ENCODE data around the gene PGAM5. TPM values are rescaled to one million over a fixed set of nuclear protein-coding genes. Genes with fewer than 3 reads are reported as not detected.

Gene PGAM5
- polyA plus RNA-seq, 1 of the 3 experiments (the other 2 are of a cell fraction) = 22.5 TPM

DNA sequence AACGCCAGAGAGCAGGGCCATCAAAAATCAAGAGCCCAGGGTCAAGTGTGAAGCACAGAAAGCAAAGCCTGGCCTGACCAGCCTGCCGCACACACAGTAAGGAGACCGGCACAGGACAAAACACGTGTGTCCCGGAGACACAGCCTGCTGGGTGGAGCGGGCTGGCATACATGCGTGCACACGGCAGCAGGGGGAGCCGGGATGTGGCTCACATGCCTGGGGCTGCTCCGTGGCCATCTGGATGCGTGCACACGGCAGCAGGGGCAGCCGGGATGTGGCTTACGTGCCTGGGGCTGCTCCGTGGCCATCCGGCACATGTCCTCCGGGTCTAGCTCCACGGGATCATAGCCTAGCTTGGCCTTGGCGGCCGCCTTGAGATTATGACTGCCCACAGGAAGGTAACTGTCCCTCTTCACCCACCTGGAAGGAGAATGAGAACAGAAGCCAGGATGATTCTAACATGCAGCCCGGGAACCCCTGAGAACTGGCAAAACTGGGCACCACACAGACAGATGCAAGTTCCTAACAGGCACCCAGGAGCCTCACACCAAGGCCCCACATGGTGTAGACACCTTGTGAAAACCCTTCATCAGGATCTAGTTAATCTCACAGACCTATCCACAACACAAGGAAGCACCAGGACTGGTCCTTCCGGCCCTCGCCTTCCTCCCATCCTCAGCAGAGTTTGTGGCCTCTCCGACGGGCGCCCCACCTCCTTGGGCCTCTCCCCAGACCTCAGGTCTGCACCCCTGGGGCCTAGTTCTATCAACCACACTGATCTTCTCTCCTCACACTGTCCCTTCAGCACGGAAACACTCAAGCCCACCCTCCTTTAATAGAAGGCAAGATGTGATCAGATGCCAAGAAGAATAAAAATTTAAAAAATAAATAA lies 37.1 kb upstream of the PGAM5 start:
- no peaks in the 10 kb centered on the region for H3K27me3 ChIP-seq (ENCODE audit: insufficient read depth)
- no peak for DNase-seq
- CTCF ChIA-PET = interaction anchor here (1.1 kb wide), 1 partner anchor 12 kb away, joined by 3 read pairs; no protein-coding TSS in a partner anchor
- H3K4me3 ChIP-seq (ENCODE audit: low read depth in 2 of 2, low read length in 1 of 2) = no peak overlapping the region
- peaks cover 13 to 42% of the 10 kb centered on the region in 2 experiments for H3K36me3 ChIP-seq (replicated peaks in 1 of 2; ENCODE audit: control insufficient read depth in 1 of 2, insufficient read depth in 2 of 2, low read length in 1 of 2)
- POLR2A ChIA-PET = no interaction called here
- no peak overlapping the region for H3K27ac ChIP-seq (ENCODE audit: low read depth in 2 of 2, low read length in 1 of 2)
- 0 out of 2 replicates have a peak, but pooled peaks cover 1% of the 10 kb centered on the region for H3K79me2 ChIP-seq (ENCODE audit: insufficient read depth)
- no peaks in the 10 kb centered on the region for H3F3A ChIP-seq (replicated peaks; ENCODE audit: insufficient read depth)
- H3K4me2 ChIP-seq = no peak overlapping the region
- H3K9me2 ChIP-seq = no peaks in the 10 kb centered on the region
- TF ChIP-seq, protein P1, sequence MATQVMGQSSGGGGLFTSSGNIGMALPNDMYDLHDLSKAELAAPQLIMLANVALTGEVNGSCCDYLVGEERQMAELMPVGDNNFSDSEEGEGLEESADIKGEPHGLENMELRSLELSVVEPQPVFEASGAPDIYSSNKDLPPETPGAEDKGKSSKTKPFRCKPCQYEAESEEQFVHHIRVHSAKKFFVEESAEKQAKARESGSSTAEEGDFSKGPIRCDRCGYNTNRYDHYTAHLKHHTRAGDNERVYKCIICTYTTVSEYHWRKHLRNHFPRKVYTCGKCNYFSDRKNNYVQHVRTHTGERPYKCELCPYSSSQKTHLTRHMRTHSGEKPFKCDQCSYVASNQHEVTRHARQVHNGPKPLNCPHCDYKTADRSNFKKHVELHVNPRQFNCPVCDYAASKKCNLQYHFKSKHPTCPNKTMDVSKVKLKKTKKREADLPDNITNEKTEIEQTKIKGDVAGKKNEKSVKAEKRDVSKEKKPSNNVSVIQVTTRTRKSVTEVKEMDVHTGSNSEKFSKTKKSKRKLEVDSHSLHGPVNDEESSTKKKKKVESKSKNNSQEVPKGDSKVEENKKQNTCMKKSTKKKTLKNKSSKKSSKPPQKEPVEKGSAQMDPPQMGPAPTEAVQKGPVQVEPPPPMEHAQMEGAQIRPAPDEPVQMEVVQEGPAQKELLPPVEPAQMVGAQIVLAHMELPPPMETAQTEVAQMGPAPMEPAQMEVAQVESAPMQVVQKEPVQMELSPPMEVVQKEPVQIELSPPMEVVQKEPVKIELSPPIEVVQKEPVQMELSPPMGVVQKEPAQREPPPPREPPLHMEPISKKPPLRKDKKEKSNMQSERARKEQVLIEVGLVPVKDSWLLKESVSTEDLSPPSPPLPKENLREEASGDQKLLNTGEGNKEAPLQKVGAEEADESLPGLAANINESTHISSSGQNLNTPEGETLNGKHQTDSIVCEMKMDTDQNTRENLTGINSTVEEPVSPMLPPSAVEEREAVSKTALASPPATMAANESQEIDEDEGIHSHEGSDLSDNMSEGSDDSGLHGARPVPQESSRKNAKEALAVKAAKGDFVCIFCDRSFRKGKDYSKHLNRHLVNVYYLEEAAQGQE (IDR thresholded peaks at IDR 0.05; ENCODE audit: low read depth, low read length) = no peak
- H3K9me3 ChIP-seq = no peaks in the 10 kb centered on the region
- no peaks in the 10 kb centered on the region; the same call in 1 of the 2 replicates for H4K20me1 ChIP-seq (ENCODE audit: insufficient read depth)
- H3K4me1 ChIP-seq (ENCODE audit: control insufficient read depth in 1 of 2, insufficient read depth in 2 of 2, low read depth in 1 of 2, low read length in 1 of 2) = no peaks in the 10 kb centered on the region
- WGBS (ENCODE audit: low lambda C conversion rate) = 95% methylated on average over 16 of the region's 27 CpGs
- no peak overlapping the region for H2AFZ ChIP-seq (ENCODE audit: low read depth)
- H3K9ac ChIP-seq = no peak overlapping the region

DNA sequence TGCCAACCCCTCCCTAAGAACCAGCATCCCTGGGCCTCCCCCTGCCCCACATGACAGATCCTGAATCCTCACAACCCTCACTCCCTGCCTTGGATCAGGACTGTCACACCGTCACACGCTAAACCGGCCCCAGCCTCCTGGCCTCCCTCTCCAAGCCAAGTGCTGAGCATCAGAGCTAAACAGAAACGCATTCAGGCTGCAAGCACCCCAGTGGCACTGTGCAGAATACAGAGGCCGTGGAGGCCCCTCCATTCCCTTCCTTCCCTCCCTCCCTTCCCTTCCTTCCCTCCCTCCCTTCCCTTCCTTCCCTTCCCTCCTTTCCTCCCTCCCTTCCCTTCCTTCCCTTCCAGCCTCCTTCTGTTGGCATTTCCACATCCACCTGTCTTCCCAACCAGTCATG lies 36.1 kb upstream of the PGAM5 start:
- TF ChIP-seq, protein P2, sequence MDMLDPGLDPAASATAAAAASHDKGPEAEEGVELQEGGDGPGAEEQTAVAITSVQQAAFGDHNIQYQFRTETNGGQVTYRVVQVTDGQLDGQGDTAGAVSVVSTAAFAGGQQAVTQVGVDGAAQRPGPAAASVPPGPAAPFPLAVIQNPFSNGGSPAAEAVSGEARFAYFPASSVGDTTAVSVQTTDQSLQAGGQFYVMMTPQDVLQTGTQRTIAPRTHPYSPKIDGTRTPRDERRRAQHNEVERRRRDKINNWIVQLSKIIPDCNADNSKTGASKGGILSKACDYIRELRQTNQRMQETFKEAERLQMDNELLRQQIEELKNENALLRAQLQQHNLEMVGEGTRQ (IDR thresholded peaks at IDR 0.05; ENCODE audit: borderline replicate concordance, low read depth, low read length) = no peak
- TF ChIP-seq TAF1 (IDR thresholded peaks at IDR 0.05; ENCODE audit: borderline replicate concordance, low read depth, low read length) (no peak), FOXJ3 (CRISPR knock-in tag; IDR thresholded peaks at IDR 0.05) (no peak)
- ChIA-PET POLR2A (no interaction called here), CTCF (interaction anchor here (1.1 kb wide), 1 partner anchor 11 kb away, joined by 3 read pairs; no protein-coding TSS in a partner anchor)
- no peak overlapping the region for H3K4me2 ChIP-seq
- no peak for DNase-seq
- no peak overlapping the region for H3K9ac ChIP-seq
- H3K9me2 ChIP-seq = no peaks in the 10 kb centered on the region
- H2AFZ ChIP-seq (ENCODE audit: low read depth) = no peak overlapping the region
- H3K4me1 ChIP-seq (ENCODE audit: control insufficient read depth in 1 of 2, insufficient read depth in 2 of 2, low read depth in 1 of 2, low read length in 1 of 2) = no peaks in the 10 kb centered on the region
- H3K27ac ChIP-seq (ENCODE audit: low read depth in 2 of 2, low read length in 1 of 2) = no peak overlapping the region
- no peak overlapping the region for H3K4me3 ChIP-seq (ENCODE audit: low read depth in 2 of 2, low read length in 1 of 2)
- H3K9me3 ChIP-seq = no peaks in the 10 kb centered on the region
- no peaks in the 10 kb centered on the region for H3F3A ChIP-seq (replicated peaks; ENCODE audit: insufficient read depth)
- peaks cover 13 to 47% of the 10 kb centered on the region in 2 experiments for H3K36me3 ChIP-seq (replicated peaks in 1 of 2; ENCODE audit: control insufficient read depth in 1 of 2, insufficient read depth in 2 of 2, low read length in 1 of 2)
- 89% methylated on average over 5 of the region's 5 CpGs for WGBS (ENCODE audit: low lambda C conversion rate)
- peaks cover 9% of the 10 kb centered on the region; the same call in 1 of the 2 replicates for H3K79me2 ChIP-seq (ENCODE audit: insufficient read depth)
- no peaks in the 10 kb centered on the region for H3K27me3 ChIP-seq (ENCODE audit: insufficient read depth)
- H4K20me1 ChIP-seq (ENCODE audit: insufficient read depth) = no peaks in the 10 kb centered on the region; the same call in 1 of the 2 replicates
